GM18505 (cell line): ENCODE results near the gene KCNT2.
"Not testable (repeated sequence)": the region's sequence is repeated elsewhere in the genome, so short reads cannot be mapped to it uniquely, and the experiment has no call there.

Source experiments
- ATAC-seq: cut with Tn5 transposase; IDR thresholded peaks from one replicate; pipeline ENCODE4 v1.9.1; 2021; ENCODE audit not compliant: unreplicated experiment
- POLR2A ChIP-seq: IDR thresholded peaks from 4 replicates; pipeline ENCODE4 v1.6.1; 2011; ENCODE audit warnings: borderline replicate concordance; ENCODE audit not compliant: insufficient read depth, insufficient read length; ENCODE audit errors: extremely low read depth

The KCNT2 gene

GRCh38 chr1:196608390-196609369 lies at the start of gene KCNT2:
TSS of gene KCNT2 (minus strand) at chr1:196608440. CDS start at chr1:196608309, 131 bp downstream.
- no peak for TF ChIP-seq POLR2A
- peak; percentile 59 for ATAC-seq

- no peak for ATAC-seq
- TF ChIP-seq POLR2A, result no peak
Measured at GRCh38 chr1:196655494-196655893, 47.3 kb upstream of the KCNT2 start.

- no peak for ATAC-seq
- no peak for TF ChIP-seq POLR2A
Measured at GRCh38 chr1:196655071-196655470, 46.8 kb upstream of the KCNT2 start.

DNA sequence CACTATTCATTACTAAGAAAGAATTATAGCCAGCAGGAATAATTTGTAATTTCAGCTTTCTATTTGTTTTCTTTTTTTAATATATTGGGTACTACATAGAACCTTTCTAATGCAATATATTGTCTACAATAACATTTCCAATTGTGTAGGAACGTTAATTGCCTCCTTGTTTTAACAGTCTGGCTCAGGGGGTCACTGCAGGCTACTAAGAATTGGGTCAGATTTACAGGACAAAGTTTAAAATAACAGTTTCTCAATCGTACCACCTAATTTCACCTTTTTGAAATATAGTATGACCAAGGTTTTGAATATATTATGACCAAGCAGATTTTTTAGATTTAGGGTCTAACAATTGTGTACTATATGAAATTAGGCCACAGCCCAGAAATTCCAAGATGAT lies 46.0 kb upstream of the KCNT2 start:
- TF ChIP-seq POLR2A, result no peak
- ATAC-seq, result no peak

DNA sequence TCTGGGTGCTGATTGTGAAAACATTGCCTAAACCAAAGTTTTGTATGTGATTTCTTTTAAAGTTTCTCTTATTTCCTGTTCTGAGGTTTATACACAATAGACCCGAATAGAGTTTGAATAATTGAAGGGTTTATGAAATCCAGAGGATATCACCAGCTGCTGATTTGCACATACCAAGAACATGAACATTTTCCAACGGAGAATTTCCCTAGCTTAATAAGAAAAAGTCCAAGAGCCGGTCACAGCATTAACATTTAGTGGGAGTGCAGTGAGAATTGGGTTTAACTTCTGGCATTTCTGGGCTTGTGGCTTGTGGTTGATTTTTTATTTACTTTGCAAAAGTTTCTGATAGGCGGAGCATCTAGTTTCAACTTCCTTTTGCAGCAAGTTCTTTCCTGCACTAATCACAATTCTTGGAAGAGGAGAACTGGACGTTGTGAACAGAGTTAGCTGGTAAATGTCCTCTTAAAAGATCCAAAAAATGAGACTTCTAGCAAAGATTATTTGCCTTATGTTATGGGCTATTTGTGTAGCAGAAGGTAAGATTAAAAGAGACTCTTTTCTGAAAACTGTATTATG lies 43.5 kb upstream of the KCNT2 start, which contains the start of gene CFH:
CFH (plus strand) TSS at position 407 of the 579 bp plus-strand sequence; CDS start at position 482, 75 bp downstream.
- no peak for TF ChIP-seq POLR2A
- no peak for ATAC-seq

- no peak for ATAC-seq
- TF ChIP-seq POLR2A, result no peak
Measured at GRCh38 chr1:196651079-196651478, 42.8 kb upstream of the KCNT2 start.

- TF ChIP-seq POLR2A, result no peak
- ATAC-seq, result no peak
Measured at GRCh38 chr1:196650403-196650802, 42.2 kb upstream of the KCNT2 start.

DNA sequence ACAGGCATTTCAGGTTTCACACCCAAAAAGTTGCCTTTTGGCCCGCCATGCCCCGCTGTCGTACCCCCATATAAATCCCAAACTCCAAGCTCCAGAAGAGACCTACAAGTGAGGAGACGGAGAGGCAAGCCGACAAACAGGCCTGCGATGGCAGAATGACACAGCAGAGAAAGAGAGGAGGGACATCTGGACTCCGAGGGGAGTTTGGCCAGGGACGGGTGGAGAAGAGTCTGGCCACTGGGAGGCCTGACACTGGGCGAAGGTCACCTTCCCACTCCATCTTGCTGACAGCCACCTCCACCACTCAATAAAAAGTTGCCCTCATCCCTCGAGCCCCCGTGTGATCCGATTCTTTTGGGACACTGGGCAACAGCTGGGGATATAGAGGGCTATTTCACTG lies 41.8 kb upstream of the KCNT2 start:
- ATAC-seq, result no peak
- TF ChIP-seq POLR2A, result no peak

- no peak for TF ChIP-seq POLR2A
- ATAC-seq, result no peak
Measured at GRCh38 chr1:196640976-196641375, 32.7 kb upstream of the KCNT2 start.

- not testable (repeated sequence) for ATAC-seq
Measured at GRCh38 chr1:196639291-196639690, 31.1 kb upstream of the KCNT2 start.

GRCh38 chr1:196638466-196638865 lies 30.2 kb upstream of the KCNT2 start:
- TF ChIP-seq POLR2A, result no peak
- ATAC-seq, result no peak

GRCh38 chr1:196637606-196638005 lies 29.4 kb upstream of the KCNT2 start:
- ATAC-seq, result no peak
- no peak for TF ChIP-seq POLR2A

- no peak for TF ChIP-seq POLR2A
- no peak for ATAC-seq
Measured at GRCh38 chr1:196628838-196629237, 20.6 kb upstream of the KCNT2 start.

GRCh38 chr1:196623079-196623478 lies 14.8 kb upstream of the KCNT2 start:
- ATAC-seq, result no peak
- no peak for TF ChIP-seq POLR2A
